GM21825 (cell line): Measurements from ENCODE around the gene TP53RK.
"Not testable (repeated sequence)": the region's sequence is repeated elsewhere in the genome, so short reads cannot be mapped to it uniquely, and the experiment has no call there.

Experiments used
- ATAC-seq: cut with Tn5 transposase; IDR thresholded peaks from one replicate; pipeline ENCODE4 v1.9.1; 2021; ENCODE audit warnings: mild to moderate bottlenecking, moderate library complexity; ENCODE audit not compliant: unreplicated experiment

The TP53RK gene

GRCh38 chr20:46683939-46684750, 5.1 kb downstream of the TP53RK start:
- ATAC-seq: no peak

GRCh38 chr20:46683668-46683938, 5.6 kb downstream of the TP53RK start:
- ATAC-seq: no peak

GRCh38 chr20:46683011-46683667, 6.1 kb downstream of the TP53RK start:
- no peak for ATAC-seq

GRCh38 chr20:46682063-46682821, 7.0 kb downstream of the TP53RK start:
- ATAC-seq: no peak

GRCh38 chr20:46681032-46681854, 8.0 kb downstream of the TP53RK start:
- no peak for ATAC-seq

- no peak for ATAC-seq
Measured at GRCh38 chr20:46680684-46681031, 8.6 kb downstream of the TP53RK start.

GRCh38 chr20:46678516-46678915, 10.7 kb downstream of the TP53RK start:
- no peak for ATAC-seq

- no peak for ATAC-seq
Measured at GRCh38 chr20:46677608-46678007, 11.6 kb downstream of the TP53RK start.

GRCh38 chr20:46676649-46677316, 12.5 kb downstream of the TP53RK start:
- ATAC-seq: not testable (repeated sequence)

- ATAC-seq: no peak
Measured at GRCh38 chr20:46674253-46675083, 14.8 kb downstream of the TP53RK start.

GRCh38 chr20:46673394-46674252, 15.6 kb downstream of the TP53RK start:
- ATAC-seq: no peak

- no peak for ATAC-seq
Measured at GRCh38 chr20:46672543-46673148, 16.6 kb downstream of the TP53RK start.

GRCh38 chr20:46671866-46672542, 17.2 kb downstream of the TP53RK start:
- ATAC-seq: no peak

- ATAC-seq: no peak
Measured at GRCh38 chr20:46670585-46671584, 18.4 kb downstream of the TP53RK start.

GRCh38 chr20:46670228-46670584, 19.0 kb downstream of the TP53RK start:
- ATAC-seq: no peak

GRCh38 chr20:46666818-46667515, 22.3 kb downstream of the TP53RK start:
- ATAC-seq: no peak
